Right hindlimb (tissue), 1 donor: Measurements from ENCODE around the gene FLVCR2.

ENCODE experiments used
- DNase-seq: peaks from one replicate; pipeline ENCODE4 v3.0.0-alpha.2; 2018

The FLVCR2 gene

DNA sequence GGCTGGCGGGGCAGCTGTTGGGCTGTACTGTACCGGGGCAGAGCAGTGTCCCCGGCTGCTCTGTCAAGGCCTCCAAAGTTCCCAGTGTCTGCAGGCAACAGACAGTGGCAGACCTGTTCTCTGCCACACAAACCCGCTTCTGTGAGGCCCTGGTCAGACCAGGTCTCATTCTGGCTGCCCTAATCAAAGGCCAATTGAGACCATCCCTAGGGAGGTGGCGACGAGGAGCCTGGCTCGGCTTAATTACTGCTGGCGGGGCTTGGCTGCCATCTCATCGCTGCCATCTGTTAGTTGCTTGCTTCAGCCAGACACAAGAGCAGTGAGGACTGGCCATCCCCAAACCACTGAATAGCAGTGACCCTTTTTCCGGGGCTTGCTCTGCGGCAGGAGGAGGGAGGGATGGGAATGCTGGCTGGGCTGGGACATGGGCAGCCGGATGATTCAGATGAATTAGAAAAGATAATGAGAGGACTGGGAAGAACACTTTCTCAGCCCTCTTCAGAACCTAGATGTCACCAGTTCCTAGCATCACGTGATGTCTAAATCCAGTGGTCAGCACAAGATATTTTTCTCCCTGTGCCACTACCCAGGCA, 57.8 kb downstream of the FLVCR2 start:
- peak; percentile 53 for DNase-seq

DNA sequence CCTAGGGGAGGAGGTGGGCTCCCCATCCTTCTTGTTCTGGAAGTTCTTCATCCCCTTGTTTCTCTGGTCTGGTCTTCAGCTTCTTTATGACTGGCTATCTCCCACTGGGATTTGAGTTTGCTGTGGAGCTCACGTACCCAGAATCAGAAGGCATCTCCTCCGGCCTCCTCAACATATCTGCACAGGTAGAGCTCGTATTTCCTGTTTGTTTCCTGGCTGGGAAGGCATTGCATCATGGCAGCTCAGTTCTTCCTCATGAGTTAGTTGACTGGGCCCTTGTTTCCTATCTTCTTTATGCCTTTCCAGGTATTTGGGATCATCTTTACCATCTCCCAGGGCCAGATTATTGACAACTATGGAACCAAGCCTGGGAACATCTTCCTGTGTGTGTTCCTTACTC, 62.5 kb downstream of the FLVCR2 start:
- no peak for DNase-seq

DNA sequence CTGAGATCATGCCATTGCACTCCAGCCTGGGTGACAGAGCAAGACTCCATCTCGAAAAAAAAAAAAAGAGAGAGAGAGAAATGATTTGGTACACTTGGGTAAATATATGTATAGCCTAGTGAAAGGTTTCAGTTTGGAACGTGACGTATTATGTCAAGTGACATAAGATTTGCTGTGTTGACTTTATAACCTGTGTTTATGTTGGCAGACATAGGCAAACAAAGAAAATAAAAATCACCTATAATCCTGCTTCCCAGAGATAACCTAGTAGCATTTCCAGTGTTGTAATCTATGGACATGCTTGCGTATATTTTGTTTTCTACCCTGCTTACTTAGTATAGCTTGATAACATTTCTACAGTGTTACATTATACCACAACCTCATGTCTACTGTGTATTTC, 65.6 kb downstream of the FLVCR2 start:
- no peak for DNase-seq

DNA sequence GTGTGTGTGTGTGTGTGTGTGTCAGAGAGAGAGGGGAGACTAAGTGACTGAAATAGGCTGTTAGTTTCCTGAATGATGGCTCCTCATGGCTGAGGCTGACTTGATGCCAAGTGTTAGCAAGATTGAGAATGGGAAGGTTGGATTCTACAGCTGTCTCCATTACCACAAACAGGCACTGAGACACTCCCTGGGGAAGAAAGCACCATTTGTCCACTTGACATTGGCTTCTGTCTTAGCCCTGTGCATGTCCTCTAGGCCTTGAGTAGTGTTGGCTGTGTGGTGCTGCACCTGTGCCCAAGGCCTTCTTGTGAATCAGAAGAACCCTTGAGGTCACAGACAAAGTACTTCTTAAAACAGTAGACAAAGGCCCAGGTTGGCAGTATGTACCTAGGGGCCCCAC, 66.6 kb downstream of the FLVCR2 start:
- no peak for DNase-seq

DNA sequence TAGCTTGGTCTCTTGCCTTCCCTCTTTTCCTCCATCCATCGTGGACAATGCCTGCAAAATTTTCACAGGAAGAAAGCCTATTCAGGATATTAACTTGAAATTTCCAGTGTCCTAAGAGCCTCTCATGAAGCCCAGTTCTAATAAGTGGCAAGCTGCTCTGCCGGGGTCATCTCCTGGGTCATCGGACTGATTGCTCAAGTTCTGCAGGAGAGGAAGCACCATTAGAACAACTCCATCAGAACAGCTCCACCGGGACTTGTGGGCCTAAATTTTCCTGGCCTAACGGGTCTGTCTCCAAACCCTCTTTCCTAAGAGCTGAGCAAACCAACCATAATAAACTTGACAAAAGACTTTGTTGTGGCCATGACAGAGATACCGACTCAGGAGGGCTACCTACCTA, 68.3 kb downstream of the FLVCR2 start:
- no peak for DNase-seq

DNA sequence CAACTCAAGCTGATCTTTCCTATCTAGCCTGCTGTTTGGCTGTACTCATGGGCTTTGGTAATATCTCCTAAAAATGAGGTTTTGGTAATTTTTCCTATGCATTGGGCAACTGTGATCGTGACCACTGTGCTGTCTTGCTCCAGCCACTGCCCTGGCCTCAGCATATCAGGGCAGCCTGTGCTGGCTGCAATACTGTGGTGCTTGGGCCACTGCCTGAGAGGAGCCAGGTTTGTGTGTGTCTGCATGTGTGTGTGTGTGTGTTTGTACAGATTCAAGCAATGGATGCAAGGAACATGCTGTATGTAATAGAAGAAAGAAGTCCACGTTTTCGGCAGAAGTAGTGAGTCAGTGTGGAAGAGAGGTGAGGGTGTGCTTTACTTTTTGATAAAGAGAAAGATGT, 69.2 kb downstream of the FLVCR2 start:
- DNase-seq: no peak

DNA sequence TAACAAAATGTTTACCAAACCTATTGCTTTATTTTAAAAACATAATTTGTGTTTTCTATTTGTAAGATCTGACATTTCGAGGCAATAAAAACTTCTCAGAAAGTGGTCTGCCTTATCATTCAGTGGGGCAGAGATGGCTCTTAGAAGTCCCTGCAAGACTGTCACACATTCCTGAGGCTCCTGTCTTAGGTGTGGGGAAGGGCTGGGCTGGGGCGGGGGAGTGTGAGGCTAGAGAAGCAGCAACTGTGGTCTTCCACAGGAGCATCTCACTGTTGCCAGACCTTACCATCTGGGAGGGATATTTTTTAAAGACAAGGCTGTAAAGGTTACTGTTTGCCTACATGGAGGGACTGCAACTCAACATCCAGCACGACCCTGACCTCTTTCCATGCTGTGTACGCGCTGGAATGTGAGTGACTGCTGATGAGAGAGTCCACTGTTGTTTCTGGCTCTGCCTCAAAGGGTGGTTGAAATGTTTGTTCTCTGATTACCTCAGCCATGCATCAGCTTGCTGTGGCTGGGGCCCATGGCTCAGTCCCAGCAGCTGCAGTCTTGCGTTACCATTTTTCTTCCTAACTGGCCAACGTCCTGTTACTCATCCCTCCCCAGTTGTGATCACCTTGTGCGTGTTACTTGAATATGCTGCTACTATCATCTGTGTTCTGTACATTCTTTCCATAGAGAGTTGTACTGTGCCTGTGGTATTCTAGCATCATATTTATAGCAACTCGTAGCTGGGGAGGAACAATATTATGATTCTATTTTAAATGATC, 69.8 kb downstream of the FLVCR2 start:
- peak; percentile 65 for DNase-seq

DNA sequence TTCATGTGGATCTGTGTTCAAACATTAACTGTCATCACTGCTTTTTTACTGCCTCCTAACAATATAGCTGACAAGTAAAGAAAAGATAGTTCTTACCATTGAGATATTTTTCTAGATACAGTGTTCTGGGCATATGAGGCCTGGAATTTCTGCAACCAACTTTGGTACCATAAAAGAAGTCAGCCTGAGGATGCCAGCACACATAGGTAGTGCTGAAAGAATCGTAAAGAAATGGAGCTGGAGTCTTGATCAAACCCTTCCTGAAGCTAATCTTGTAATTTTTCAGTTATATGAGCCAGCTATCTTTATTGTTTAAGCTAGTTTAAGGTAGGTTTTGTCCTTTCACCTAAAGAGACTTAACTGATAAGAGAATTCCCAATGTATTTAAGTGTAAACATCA, 70.9 kb downstream of the FLVCR2 start:
- DNase-seq: no peak

DNA sequence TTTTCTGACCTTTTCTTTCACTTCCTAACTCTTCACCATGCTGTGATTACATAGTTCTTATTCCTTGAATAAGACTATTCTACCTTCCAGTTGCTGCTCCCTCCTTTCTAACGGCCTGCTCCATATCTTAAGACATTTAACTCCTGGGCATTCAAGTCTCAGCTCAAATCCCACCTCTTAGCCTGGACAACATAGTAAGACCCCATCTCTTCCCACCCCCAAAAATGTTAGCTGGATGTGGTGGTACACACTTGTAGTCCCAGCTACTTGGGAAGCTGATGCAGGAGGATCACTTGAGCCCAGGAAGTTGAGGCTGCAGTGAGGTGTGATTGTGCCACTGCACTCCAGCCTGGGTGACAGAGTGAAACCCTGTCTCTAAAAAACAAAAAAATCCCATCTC, 71.4 kb downstream of the FLVCR2 start:
- DNase-seq: no peak

DNA sequence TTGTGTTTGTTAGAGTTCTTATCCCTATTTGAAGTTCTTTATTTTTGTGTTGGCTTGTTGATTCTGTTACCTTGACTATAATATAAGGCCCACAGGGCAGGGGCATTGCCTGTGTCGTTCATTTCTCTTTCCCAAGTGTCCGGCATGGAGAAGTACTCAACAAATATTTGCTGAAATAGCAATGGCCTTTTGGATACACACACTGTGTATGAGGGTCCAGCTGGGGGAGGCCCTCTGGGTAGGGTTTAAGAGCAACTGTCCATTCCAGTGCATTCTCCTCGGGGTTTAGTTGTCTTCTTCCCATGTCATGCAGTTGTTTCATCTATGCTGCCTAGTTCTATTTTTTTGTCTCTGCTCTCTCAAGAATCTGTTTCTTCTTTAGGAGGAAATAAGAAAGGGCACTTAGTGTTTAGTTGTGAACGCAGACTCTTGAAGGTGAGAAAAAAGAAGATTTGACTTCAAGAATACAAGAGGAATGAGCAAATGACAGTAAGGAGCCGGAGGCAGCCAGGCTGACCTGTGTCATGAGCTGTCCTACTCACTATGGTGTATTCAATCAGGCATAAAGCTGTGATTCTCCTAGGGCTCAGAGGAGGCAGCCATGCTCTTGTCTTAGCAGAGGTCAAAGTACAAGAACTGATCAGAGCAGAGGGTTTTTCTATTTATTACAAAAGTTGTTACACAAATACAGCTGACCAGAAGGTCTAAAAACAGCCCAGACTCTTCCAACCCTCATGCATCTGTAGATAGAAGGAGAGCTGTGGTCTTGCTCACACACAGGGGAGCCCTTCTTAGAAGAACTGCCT, 72.0 kb downstream of the FLVCR2 start:
- no peak for DNase-seq

DNA sequence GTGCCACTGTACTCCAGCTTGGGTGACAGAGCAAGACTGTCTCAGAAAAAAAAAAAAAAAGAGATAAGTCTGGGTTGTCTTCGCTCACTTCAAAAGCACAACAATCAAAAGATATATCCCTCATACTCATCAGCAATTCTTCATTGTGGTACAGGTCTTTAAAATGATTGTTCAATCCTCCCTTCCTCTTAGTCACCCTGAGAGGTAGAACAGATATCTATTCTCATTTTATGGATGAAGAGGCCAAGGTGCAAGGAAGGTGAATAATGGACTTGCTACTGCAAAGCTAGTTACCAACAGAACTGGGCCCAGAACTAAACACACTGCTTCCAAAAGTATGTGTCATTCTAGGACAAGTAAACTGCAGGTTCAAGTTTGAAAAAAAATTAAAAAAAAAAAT, 75.1 kb downstream of the FLVCR2 start:
- no peak for DNase-seq

DNA sequence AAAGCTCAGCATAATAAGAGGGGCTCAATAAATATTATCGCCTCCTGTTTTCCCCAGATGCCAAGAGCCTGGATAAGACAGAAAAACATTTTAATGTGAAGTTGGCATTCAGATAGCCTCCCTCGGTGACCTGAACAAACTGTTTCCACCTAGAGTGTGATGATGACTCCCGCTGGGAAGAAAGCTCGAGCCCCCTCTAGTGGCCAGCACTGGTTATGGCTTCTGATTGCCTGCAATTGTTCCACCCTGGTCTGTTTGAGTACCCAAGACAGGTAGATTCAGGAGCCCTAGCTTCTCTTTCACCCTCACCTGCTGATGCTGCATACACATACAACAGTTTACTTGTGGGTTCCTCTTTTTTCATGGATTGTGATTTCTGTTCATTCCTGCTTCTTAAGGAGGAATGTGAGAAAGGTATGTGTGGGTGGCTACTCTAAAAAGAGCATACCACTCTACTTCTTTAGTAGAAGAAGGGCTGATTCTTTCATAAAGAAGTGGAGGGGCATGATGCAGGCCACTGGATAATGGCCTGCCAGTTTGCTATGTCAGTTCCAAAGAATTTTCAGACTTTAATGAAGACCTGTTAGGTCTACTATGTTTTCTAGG, 75.8 kb downstream of the FLVCR2 start:
- DNase-seq: peak; percentile 84

DNA sequence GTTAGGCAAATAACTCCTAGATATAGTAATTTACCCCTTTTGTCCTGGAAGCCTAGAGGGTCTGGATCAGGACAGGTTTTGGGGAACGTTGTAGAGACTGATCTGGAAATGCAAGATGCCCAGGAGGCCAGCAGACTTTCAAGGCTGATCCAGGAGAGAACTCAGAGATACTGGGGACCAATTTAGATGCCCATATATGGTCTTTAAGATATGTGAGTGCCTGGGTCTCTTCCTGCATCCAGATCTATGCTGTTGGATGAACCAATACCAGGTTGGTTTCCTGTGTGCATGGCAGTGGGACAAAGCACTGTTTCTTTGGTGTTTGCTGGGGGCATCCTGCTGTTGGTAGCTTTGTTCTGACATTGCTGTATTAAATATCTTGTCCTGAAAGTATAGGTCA, 76.8 kb downstream of the FLVCR2 start:
- DNase-seq: no peak

DNA sequence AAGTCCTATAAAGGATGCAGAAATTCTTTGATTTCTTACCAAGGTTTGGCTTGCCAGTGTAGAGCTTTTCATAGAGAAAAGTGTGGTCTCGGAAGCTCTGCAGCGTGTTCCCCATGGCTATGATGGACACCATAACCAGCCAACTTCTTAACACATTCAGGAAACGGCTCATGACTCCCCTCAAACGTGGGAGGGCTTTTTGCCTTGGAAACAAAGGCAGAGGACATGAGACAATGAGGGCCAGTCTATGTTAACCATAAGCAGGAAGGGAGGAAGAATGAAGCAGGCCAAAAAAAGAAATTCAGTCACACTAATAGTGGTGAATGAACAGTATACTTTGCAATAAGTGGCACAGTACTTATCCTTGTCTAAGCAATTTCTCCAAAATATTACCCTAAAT, 78.9 kb downstream of the FLVCR2 start:
- DNase-seq: no peak

DNA sequence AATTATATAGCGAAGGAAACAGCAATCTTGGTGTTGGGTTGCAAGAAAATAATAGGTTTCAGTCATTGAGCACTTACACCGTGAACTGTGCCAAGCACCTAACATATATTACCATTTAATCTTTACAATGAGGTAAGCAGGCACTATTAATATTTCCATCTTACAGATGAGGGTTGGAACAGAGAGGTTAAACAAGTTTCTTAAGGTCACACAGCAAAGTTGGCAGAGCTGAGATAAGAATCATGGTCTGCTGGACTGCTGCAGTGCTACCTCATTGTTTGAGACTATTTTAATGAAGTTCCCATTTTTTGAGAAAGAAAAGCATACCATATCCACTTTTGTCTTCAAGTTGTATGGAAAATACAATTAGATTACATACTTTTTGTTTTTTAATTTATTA, 80.5 kb downstream of the FLVCR2 start:
- no peak for DNase-seq

DNA sequence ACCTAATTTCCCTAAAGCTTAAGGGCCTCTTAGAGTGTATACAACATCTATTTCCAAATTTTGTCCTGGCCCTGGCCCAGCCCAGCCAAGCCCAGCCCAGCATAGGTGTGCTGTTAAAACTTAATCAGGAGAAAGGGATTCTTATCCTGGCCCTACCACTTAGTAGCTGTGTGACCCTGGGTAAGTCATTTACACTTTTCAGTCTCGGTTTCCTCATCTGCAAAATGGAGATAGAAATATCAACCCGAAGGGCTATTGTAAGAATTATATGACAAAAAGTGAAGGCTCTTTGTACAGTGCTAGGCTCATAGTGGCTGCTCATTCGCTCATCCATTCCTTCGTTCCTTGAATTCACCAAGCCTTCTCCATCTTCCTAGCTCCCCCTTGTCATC, 81.8 kb downstream of the FLVCR2 start:
- DNase-seq: no peak

DNA sequence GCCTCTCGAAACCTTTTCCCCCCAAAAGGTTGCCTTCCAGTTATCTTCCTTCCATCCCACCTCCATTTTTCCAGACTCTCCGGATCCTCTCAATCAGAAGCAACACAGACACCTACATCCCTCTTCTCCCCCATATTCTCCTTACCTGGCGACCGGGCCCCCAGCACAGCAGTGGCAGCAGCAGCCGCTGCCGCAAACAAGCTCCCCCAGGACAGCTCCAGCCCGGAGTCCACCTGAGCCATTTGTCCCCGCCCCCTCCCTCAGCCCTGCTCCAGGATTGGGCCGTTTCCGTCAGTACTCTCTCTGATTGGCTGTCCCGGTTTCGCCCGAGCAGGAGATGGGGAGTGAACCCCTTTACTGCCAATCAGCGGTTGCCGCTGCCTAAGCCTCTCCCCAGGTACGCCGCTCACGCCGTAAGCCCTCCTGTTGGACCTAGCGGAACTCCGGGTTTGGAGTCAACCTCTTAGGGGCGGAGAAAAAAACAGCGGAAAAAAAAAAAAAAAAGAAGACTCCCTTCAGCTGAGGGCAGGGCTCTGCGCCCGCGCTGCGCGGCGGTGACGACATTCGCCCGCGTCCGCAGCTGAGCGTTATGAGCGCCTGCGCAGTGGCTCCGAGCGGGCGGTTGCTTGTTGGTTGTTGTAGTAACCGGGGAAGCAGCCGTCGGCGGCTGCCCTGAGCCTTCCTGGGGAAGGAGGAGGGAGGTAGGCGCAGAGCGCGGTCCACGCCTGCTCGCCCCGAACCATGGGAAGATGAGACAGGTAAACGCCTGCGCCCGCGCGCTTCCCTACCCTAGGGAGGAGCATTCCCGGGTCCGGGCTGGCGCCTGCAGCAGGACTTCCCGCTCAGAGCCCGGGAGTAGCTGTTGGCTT, 82.4 kb downstream of the FLVCR2 start, which contains the start of the genes ERG28 and TTLL5:
TSS of gene ERG28 (minus strand) at position 247 of the 869 bp plus-strand sequence. CDS start 3,374 bp downstream, outside the sequence.
TSS of gene TTLL5 (plus strand) at position 617 of the 869 bp plus-strand sequence. CDS start 1,904 bp downstream, outside the sequence.
- peak; percentile 98 for DNase-seq

DNA sequence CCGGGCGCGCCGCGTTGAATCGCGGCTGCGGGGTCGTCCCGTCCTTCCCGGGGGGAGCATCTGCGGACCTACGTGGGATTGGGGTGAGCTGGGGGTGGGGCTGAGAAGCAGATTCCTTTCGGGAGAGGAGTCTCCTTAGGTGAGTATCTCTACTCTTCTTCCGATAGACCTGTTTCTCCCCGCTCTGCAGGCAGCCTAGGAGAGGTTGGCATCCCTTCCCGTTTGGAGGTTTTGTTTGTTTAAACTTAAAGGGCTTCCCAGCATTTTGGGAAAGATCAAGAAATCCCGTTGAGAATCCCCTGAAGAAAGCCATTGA, 83.0 kb downstream of the FLVCR2 start:
- no peak for DNase-seq

DNA sequence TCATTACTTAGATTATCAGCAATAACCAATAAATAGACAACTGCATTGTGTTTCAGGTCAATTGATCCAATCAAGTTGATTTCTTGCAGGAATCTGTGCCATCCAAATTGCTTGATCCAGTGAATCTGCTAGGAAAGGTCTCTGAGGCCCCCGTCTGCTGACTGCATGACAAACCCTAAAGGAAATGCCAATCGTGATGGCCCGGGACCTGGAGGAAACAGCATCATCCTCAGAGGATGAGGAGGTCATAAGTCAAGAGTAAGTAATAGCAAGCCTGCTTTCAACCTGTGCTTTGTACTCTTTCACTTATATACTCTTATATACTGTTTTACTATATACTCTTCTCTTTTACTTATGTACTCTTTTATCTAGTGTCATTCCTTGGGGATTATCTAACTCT, 84.5 kb downstream of the FLVCR2 start:
- no peak for DNase-seq

DNA sequence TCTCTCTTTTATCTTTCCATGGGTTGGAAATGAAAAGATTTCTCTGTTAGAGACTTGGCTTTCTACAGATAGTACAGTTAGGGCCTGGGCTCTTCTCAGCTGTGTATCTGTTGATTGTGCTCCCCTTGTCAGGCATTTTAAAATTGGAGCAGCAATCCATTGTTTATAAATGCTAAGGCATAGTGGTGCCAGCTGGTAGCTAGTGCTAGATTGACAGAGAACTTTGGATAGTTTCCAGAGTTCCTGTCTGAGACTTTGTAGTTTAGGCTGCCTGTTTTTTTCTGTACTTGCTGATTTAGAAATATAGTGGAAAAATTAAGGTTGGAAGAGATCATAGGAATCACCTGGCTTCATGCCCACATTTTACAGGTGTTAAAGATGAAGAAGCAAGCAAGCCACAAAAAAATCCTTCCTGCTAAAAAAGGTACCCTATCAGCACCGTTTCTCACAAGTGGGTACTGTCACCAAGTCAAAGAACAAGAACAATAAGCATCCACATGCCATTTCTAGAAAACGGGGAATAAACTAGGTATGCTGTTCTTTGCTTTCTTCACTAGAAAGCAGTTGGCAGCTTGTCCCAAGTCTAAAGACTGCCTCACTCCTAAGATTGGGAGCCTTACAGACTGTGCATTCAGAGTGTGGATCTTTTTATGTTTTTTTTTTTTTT, 88.8 kb downstream of the FLVCR2 start:
- no peak for DNase-seq

DNA sequence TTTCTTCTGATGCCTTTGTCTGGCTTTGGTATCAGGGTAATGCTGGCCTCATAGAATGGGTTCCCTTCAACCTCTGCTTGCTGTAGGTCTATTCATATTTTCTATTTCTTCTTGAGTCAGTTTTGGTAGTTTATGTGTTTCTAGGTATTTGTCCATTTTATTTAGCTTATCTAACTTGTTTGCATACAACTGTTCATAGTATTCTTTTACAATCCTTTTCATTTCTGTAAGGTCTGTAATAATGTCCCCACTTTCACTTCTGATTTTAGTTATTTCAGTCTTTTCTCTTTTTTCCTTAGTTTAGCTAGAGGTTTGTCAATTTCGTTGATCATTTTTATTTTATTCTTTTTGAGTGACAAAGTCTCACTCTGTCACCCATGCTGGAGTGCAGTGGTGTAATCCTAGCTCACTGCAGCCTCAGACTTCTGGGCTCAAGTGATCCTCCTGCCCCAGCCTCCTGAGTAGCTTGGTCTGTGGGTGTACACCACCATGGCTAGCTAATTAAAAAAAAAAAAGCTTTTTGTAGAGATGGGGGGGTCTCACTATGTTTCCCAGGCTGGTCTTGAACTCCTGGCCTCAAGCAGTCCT, 94.3 kb downstream of the FLVCR2 start:
- no peak for DNase-seq
